GM19463 (cell line): Measurements from ENCODE around the gene BSPRY.
"Not testable (repeated sequence)": the region's sequence is repeated elsewhere in the genome, so short reads cannot be mapped to it uniquely, and the experiment has no call there.

Experiments
- ATAC-seq: cut with Tn5 transposase; IDR thresholded peaks from one replicate; pipeline ENCODE4 v1.9.1; 2021; ENCODE audit warnings: mild to moderate bottlenecking, moderate library complexity; ENCODE audit not compliant: unreplicated experiment

Gene BSPRY

DNA sequence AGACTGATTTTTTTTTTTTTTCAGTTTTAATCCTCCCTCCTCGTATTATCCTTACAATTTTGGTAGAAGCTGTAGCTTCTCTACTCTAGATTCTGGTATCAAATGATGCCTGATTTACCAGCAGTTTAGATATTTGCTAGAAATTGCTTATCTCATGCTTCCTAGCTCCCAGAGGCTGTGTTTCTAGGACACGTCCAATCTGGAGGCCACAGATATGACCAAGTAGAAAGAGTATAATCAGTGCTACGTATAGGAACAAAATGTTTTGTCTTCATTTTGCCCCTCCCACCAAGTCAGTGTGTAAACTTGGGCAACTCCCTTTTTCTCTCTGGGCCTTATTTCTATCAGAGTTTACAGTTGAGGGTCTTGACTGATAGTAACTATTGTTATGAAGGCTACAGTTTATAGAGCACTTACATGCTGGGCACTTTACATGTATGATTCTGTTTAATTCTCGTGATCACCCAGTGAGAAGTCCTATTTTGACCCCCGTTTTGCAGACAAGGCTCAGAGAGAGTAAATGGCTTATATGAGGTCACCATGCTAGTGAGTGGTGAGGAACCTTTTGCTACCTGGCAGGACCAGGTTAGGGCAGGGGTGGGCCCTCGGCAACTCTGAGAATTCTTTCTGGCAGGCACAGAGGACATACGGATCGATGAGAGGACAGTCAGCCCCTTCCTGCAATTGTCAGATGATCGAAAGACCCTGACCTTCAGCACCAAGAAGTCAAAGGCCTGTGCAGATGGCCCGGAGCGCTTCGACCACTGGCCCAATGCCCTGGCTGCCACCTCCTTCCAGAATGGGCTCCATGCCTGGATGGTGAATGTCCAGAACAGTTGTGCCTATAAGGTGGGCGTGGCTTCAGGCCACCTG, 19.9 kb downstream of the BSPRY start:
- no peak for ATAC-seq

DNA sequence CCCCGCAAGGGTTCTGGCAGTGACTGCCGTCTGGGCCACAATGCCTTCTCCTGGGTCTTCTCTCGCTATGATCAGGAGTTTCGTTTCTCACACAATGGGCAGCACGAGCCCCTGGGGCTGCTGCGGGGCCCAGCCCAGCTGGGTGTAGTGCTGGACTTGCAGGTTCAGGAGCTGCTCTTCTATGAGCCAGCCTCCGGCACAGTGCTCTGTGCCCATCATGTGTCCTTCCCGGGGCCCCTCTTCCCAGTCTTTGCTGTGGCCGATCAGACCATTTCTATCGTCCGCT, 20.5 kb downstream of the BSPRY start:
- no peak for ATAC-seq

- no peak for ATAC-seq
Observed at GRCh38 chr9:113370806-113371325, 21.5 kb downstream of the BSPRY start.

DNA sequence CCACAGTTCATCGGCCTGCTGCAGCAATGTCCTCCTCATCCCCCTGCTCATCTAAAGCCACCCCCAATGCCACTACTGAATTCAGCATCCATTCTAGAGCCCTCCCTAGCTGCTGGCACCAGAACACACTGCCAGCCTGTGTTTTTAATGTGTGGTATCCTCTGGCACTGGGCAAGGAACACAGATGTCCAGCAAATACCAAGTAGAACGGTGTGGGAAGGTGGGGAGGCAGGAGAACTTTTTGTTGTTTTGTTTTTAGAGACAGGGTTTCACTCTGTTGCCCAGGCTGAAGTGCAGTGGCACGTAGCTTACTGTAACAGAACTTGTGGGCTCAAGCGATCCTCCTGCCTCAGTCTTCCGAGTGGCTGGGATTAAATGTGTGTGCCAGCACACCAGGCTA, 22.7 kb downstream of the BSPRY start:
- ATAC-seq: no peak

DNA sequence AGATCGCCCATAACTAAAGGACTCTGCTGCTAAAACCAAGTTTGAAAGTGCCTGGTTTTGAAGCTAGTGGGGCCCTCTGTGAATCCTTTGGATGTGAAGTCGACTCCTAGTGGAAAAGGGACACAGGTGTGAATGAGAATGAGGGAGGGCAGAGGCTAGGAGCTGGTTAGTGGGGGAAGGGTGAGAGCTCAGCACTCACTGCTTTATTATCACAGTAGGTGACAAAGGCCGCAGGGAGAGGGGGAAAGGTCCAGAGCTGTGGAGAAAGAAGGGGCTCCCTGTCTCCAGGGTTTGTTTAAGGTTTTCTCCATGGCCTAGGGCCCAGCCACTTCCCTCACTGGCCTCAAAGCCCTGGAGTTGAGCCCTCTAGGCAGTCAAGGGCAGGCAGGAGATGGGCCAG, 23.9 kb downstream of the BSPRY start:
- no peak for ATAC-seq

- ATAC-seq: no peak
Observed at GRCh38 chr9:113373676-113374392, 24.5 kb downstream of the BSPRY start.

GRCh38 chr9:113375057-113376023, 26.0 kb downstream of the BSPRY start:
- ATAC-seq: no peak

DNA sequence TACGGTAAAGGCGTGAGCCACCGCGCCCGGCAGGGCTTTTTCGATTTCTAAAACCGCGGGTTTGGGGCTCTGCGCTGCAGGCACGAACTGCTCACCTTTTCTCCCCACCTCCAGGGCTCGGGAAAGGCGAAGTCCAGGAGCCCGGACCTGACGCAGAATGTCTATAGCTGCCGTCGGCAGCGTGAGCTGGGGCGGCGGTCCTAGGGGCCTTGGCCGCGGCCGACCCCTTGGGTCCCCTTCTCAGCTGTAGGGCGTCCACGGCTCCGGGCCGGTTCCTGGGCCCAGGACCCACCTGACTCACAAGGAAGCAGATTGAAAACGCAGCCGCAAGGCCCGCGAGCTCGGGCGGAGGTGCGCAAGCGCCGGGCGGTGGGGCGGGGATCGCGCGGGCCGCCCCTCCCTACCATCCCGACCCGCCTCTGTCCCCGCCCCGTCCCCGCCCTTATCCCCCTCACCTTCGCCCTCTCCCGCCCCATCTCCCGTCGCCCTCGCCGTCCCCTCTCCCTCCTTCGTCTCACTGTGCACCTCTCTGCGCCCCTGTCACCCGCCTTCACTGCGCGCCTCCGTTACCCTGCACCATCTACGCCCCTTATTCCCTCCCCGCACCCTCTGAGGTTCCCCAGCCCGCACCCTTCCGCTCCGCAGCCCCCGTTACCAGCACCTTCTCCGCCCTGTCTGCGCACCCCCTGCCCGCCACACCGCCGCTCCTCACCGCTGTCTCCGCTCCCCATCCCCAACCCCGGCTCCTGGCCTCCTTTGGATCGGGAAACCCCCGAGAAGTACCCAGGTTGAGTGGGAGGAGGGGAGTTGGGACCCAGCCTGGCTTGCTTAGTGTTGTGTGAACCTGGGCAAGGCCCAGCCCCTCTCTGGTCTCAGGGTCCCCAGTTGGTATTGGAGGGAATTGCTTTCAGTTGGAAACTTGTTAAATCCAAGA, 27.6 kb downstream of the BSPRY start, which contains the start of gene HDHD3:
TSS of gene HDHD3 (minus strand) at position 353 of the 934 bp plus-strand sequence. CDS start 2,632 bp downstream, outside the sequence.
- ATAC-seq: peak; percentile 75

DNA sequence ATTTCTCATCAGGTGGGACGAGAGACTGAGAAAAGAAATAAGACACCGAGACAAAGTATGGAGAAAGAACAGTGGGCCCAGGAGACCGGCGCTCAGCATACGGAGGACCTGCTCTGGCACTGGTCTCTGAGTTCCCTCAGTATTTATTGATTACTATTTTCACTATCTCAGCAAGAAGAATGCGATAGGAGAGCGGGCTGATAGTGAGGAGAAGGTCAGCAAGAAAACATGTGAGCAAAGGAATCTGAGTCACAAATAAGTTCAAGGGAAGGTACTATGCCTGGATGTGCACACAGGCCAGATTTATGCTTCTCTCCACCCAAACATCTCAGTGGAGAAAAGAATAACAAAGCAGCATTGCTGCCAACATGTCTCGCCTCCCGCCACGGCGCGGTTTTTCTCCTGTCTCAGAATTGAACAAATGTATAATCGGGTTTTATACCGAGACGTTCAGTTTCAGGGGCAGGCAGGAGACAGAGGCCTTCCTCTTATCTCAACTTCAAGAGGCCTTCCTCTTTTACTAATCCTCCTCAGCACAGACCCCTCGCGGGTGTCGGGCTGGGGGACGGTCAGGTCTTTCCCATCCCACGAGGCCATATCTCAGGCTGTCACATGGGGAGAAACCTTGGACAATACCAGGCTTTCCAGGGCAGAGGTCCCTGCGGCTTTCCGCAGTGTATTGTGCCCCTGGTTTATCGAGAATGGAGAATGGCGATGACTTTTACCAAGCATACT, 29.9 kb downstream of the BSPRY start:
- not testable (repeated sequence) for ATAC-seq

DNA sequence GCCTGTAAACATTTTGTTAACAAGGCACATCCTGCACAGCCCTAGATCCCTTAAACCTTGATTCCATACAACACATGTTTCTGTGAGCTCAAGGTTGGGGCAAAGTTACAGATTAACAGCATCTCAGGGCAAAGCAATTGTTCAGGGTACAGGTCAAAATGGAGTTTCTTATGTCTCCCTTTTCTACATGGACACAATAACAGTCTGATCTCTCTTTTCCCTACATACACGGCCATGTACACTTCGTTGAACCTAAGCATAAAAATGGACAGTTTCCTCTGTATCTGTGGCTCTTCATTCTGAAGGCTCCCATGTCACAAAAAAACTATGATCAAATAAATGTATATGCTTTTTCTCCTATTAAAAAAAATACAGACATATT, 30.5 kb downstream of the BSPRY start:
- ATAC-seq: not testable (repeated sequence)

DNA sequence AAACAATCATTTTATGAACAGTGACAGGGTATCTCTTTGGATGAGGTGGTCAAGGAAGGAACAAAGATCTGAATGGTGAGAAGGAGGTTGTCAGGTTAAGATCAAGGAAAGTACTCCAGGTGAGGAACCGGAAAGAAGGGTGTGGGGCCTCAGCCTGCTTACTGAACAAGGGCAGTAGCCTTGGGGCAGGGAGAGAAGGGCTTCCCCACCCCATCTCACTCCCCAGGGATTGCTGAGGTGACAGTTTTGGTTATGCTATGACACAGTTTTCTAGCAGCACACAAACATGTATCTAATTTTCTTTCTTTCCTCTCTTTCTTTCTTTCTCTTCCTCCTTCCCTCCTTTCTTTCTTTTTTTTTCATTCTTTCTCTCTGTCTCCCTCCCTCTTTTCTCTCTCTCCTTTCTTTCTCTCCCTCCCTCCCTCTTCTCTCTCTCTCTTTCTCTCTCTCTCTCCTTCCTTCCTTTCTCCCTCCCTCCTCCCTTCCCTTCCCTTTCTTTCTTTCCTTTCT, 31.6 kb downstream of the BSPRY start:
- peak; percentile 62 for ATAC-seq

DNA sequence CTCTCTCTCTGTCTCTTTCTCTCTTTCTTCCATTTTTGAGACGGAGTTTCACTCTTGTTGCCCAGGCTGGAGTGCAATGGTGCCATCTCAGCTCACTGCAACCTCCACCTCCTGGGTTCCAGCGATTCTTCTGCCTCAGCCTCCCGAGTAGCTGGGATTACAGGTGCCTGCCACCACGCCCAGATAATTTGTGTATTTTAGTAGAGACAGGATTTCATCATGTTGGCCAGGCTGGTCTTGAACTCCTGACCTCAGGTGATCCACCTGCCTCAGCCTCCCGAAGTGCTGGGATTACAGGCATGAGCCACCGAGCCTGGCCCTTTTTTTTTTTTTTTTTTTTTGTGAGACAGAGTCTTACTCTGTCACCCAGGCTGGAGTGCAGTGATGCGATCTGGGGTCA, 32.1 kb downstream of the BSPRY start:
- not testable (repeated sequence) for ATAC-seq

GRCh38 chr9:113381909-113382411, 32.6 kb downstream of the BSPRY start:
- ATAC-seq: no peak

- ATAC-seq: no peak
Observed at GRCh38 chr9:113386571-113387393, 37.4 kb downstream of the BSPRY start.

DNA sequence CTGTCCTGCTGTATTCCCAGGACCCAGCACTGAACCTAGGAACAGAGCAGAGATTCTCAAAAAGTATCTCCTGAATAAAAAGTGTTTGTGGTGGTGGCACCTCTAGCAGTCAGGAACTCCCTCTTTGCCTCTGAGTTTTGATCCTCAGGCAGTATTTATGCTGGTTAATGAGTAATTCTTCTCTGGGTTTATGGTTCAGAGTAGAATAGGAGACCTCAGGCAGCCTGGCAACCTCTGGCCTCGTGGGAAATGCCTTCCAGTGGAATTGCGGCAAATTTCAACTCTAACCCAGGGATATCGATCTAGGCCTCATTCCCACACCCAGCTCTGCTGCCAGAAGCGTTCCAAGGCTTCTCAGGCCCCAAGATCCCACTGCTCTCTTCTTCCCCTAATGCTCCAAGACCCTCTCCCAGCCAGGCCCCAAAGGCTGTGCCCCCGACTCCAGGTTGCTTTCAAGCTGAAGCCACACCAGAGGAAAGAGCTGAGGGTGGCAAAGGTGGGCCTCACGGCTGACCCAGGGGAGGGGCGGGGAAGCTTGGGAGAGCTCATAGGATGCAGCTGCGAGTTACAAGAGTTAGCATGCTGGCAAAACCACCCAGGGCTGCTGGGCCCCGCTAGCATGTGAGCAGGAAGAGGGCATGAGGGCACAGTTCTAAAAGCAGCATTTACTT, 38.4 kb downstream of the BSPRY start:
- no peak for ATAC-seq

GRCh38 chr9:113388833-113389232, 39.5 kb downstream of the BSPRY start:
- ATAC-seq: no peak

- ATAC-seq: no peak
Observed at GRCh38 chr9:113389451-113389850, 40.1 kb downstream of the BSPRY start.
